WI38 (cell line): ENCODE results near the gene B4GALNT4.

Source experiments
- H3K4me3 ChIP-seq: 2 replicates; pipeline ENCODE4 v1.5.1; 2011; ENCODE audit warnings: low read depth, mild to moderate bottlenecking, control low read depth, low read length
- TF ChIP-seq, protein P1 (sequence below): IDR thresholded peaks from 2 replicates; pipeline ENCODE4 v1.5.1; 2012; ENCODE audit warnings: low read depth, mild to moderate bottlenecking, control low read depth, low read length

The B4GALNT4 gene

DNA sequence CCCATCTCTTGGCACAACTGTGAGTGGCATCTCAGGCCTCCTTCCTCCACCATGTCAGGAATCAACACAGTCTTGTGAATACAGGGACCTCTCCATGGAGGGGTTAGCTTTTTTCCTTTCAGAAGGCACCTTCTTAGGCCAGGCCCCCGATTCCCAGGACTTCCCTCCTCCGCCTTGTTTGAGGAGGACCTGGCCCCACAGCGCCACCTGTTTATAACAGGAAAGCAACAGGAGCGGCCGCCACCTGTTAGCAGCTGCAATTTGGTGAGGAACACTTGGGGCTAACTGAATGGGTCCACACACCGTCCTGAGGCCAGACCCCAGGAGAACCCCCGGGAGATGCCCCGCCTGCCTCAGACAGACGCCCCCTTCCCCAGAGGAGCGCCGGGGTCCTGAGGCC, 20.9 kb downstream of the B4GALNT4 start:
- no peak overlapping the region for H3K4me3 ChIP-seq
- TF ChIP-seq, protein P1, sequence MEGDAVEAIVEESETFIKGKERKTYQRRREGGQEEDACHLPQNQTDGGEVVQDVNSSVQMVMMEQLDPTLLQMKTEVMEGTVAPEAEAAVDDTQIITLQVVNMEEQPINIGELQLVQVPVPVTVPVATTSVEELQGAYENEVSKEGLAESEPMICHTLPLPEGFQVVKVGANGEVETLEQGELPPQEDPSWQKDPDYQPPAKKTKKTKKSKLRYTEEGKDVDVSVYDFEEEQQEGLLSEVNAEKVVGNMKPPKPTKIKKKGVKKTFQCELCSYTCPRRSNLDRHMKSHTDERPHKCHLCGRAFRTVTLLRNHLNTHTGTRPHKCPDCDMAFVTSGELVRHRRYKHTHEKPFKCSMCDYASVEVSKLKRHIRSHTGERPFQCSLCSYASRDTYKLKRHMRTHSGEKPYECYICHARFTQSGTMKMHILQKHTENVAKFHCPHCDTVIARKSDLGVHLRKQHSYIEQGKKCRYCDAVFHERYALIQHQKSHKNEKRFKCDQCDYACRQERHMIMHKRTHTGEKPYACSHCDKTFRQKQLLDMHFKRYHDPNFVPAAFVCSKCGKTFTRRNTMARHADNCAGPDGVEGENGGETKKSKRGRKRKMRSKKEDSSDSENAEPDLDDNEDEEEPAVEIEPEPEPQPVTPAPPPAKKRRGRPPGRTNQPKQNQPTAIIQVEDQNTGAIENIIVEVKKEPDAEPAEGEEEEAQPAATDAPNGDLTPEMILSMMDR, result no peak

DNA sequence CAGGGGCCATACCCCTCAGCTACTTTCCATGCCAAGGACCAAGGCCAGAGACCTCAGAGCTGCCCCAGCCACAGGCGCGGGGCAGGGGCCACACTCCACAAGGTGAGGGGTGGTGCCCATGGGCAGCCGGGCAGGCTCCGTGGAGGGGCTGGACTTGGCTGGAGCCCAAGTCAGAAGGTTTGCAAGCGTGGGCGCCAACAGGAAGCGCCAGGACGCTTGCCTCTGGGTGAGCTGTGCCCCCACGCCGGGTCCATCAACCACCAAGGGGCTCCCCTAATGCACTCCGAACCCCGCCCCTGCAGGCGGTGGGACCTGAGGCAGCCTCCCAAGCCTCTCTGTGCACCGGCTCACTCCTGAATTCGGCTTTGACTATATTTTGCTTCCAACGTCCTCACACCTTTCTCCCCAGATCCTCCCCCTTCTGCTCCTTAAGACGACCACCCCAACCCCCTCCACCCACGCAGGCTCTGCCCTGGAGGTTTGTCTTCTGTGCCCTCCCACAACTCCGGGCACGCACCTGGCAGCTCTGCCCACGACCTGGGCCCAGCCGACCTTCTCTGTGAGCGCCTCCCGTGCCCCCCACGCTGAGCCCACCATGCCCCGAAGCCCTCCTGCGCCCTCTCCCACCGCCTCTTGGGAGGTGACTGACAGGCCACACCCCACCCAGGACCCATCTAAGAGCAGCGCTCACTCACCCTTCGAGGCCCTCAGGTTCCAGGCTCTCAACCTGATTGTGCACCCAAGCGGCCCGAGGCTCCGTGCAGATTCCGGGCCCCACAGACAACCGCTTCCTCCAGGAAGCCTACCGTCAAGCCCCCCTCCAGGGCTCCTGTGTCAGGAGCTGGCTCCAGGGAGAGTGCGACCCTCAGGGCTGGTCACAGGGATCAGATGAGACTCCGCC, 22.1 kb downstream of the B4GALNT4 start:
- no peak overlapping the region for H3K4me3 ChIP-seq
- TF ChIP-seq, protein P1, result no peak

- H3K4me3 ChIP-seq, result no peak overlapping the region
- TF ChIP-seq, protein P1, result no peak
These were observed 22.9 kb downstream of the B4GALNT4 start for GRCh38 chr11:392102-392777.

DNA sequence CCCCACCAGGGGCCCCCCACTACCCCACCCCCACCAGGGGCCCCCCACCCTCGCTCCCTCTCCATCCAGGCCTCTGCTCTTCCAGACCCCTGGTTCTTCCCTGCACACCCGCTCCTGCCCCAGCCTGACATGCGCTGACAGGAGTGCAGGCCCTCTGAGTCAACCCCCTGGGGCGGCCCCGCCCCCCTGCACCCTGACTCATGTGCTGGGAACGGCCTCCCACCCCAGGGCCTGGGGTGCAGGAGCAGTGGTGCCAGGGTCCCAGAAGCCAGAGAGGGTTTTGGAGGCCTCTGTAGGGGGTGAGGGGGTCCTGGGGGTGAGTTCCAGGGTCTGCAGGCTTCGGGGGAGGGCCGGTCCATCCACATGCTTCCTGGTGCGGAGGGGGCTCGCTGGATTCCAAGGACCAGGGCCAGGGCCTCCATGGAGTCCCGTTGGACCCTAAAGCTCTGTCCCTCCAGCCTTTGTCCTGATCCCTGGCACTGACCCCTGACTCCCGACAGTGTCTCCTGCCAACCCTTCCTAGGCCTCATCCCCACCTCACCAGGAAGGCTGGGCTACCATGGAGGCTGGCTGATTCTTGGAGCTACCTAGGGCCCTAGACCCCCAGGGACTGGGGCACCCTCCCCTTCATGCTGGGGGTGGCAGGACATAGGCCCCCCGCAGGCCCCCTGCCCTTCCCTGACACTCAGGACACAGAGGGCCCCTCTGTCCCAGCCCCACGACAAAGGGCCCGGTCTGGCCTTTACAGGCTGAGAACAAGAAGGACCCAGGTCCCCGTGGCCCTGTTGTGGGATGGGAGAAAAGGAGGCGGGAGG, 24.1 kb downstream of the B4GALNT4 start:
- TF ChIP-seq, protein P1, result no peak
- no peak overlapping the region for H3K4me3 ChIP-seq

GRCh38 chr11:394034-394857, 24.9 kb downstream of the B4GALNT4 start, which contains the start of gene PKP3:
Gene PKP3 (plus strand): TSS chr11:394209. CDS start chr11:394293, 84 bp downstream.
- TF ChIP-seq, protein P1, result no peak
- no peak within 1 kb of the TSS for H3K4me3 ChIP-seq

GRCh38 chr11:394858-395655, 25.8 kb downstream of the B4GALNT4 start:
- no peak overlapping the region for H3K4me3 ChIP-seq
- TF ChIP-seq, protein P1, result no peak
